ENCODE measurements around the gene MIP. TPM values are rescaled to one million over a fixed set of nuclear protein-coding genes. Genes with fewer than 3 reads are reported as not detected.

The MIP gene
- total RNA-seq, 1 experiment from 2014 or later, result 0.17 TPM

DNA sequence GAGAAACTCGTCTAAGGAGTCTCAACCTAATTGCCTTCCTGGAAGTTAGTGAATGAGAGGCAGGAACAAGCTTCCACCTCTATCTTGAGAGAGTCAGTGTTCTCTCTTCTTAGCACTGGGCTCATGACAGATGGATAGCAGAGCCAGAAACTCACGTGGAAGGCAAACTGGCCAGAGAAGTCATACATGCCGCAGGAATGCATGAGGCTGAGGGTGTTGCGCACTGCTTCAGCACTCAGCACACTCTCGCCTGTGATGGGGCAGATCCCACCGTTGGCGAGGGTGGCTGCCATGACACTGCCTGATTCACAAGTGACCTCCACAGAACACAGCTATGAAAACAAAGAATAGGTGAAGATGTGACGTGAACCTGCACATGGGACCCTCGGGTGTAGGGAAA lies 19.9 kb upstream of the MIP start:
- TF ChIP-seq, protein P1, sequence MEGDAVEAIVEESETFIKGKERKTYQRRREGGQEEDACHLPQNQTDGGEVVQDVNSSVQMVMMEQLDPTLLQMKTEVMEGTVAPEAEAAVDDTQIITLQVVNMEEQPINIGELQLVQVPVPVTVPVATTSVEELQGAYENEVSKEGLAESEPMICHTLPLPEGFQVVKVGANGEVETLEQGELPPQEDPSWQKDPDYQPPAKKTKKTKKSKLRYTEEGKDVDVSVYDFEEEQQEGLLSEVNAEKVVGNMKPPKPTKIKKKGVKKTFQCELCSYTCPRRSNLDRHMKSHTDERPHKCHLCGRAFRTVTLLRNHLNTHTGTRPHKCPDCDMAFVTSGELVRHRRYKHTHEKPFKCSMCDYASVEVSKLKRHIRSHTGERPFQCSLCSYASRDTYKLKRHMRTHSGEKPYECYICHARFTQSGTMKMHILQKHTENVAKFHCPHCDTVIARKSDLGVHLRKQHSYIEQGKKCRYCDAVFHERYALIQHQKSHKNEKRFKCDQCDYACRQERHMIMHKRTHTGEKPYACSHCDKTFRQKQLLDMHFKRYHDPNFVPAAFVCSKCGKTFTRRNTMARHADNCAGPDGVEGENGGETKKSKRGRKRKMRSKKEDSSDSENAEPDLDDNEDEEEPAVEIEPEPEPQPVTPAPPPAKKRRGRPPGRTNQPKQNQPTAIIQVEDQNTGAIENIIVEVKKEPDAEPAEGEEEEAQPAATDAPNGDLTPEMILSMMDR (conservative IDR thresholded peaks at IDR 0.05), result no peak
- WGBS (ENCODE audit: extremely low coverage, insufficient read length, low lambda C conversion rate), result no CpG with 5 or more reads among the region's 9 CpGs

More for the DNA sequence above, 19.9 kb upstream of the MIP start:
- Histone ChIP-seq H3K4ac (ENCODE audit: low read depth, low read length) (no peak overlapping the region), H4K20me1 (ENCODE audit: control insufficient read depth, insufficient read depth, insufficient read length) (no peaks in the 10 kb centered on the region), H3K4me1 (ENCODE audit: insufficient read depth, low read length) (no peaks in the 10 kb centered on the region), H4K8ac (replicated peaks; ENCODE audit: insufficient read length, low read depth, low read length) (no peak overlapping the region), H3K27ac (ENCODE audit: insufficient read length, low read depth, low read length) (no peak overlapping the region), H2BK20ac (ENCODE audit: low read depth, low read length, poor library complexity, severe bottlenecking) (no peak overlapping the region), H2AK5ac (ENCODE audit: insufficient read length, low read length) (no peak overlapping the region), H3K27me3 (ENCODE audit: insufficient read depth, low read length) (no peaks in the 10 kb centered on the region), H4K91ac (ENCODE audit: insufficient read length, low read depth, low read length) (no peak overlapping the region), H2BK12ac (ENCODE audit: insufficient read length, low read depth, low read length) (no peak overlapping the region), H3K18ac (ENCODE audit: insufficient read length, low read depth, low read length) (no peak overlapping the region), H3K79me1 (ENCODE audit: insufficient read depth, low read depth, low read length, poor library complexity, severe bottlenecking) (no peaks in the 10 kb centered on the region), H3K9me3 (ENCODE audit: control insufficient read depth, low read depth, low read length) (no peaks in the 10 kb centered on the region), H2BK120ac (ENCODE audit: low read depth, low read length, poor library complexity, severe bottlenecking) (no peak overlapping the region), H3K14ac (ENCODE audit: insufficient read depth, low read length) (no peak overlapping the region), H4K5ac (ENCODE audit: insufficient read length, low read depth, low read length) (no peak overlapping the region), H3K9ac (ENCODE audit: extremely low read depth, insufficient read length, low read length) (no peak overlapping the region), H3K79me2 (ENCODE audit: insufficient read depth, low read length) (peaks cover 3% of the 10 kb centered on the region; the same call in 1 of the 2 replicates), H3K56ac (ENCODE audit: insufficient read length, low read depth, low read length) (no peak overlapping the region), H3T11ph (ENCODE audit: low read length) (no peak overlapping the region), H3K23ac (ENCODE audit: insufficient read length, low read depth, low read length) (no peak overlapping the region), H3K23me2 (ENCODE audit: insufficient read length, low read depth, low read length, poor library complexity, severe bottlenecking) (no peaks in the 10 kb centered on the region), H3K4me2 (ENCODE audit: insufficient read depth, insufficient read length, low read length) (no peak overlapping the region), H2BK5ac (ENCODE audit: insufficient read length, low read length) (no peak overlapping the region), H2AFZ (ENCODE audit: low read length) (no peak overlapping the region), H2BK15ac (ENCODE audit: low read depth, low read length) (no peak overlapping the region)
- H3K27me3 Mint-ChIP-seq (ENCODE audit: low read depth), result no peaks in the 10 kb centered on the region
- peaks cover 6 to 7% of the 10 kb centered on the region in 2 experiments for H3K4me1 Mint-ChIP-seq
- H3K36me3 Mint-ChIP-seq (ENCODE audit: insufficient read depth in 1 of 3, low read depth in 3 of 3), result peaks cover 10 to 50% (median 27%) of the 10 kb centered on the region in 3 experiments; a peak in 6 of 7 replicates
- no peak overlapping the region; a peak in 2 of 7 replicates for H3K27ac Mint-ChIP-seq
- H3K9me3 Mint-ChIP-seq, result no peaks in the 10 kb centered on the region
- H3K4me3 Mint-ChIP-seq, result no peak overlapping the region
- DNase-seq, result no peak
